Endothelial cell of umbilical vein (primary cell): ENCODE data around the gene POFUT2. TPM values are rescaled to one million over a fixed set of nuclear protein-coding genes. Genes with fewer than 3 reads are reported as not detected.

Experiments used
- BruUV-seq: library from RNA; stranded (reverse); fragments of 400-500 nt; replicated peaks from 2 replicates; lab custom pipeline; 2021; lab: Mats Ljungman, UMichigan
- CTCF ChIA-PET: fragments of 300-600, 350-600 bp; sonication (Branson Sonifier 250); formaldehyde crosslinking; loops from one replicate; lab custom pipeline; 2021; ENCODE audit warnings: antibody characterized with exemption, inconsistent platforms; lab: Charles Lee
- POLR2A ChIA-PET: fragments of 300-600, 350-600 bp; sonication (Branson Sonifier 250); formaldehyde crosslinking; loops from one replicate; lab custom pipeline; 2021; ENCODE audit warnings: antibody characterized with exemption, inconsistent platforms; lab: Charles Lee
- DNase-seq: peaks from one replicate; pipeline ENCODE4 v3.0.0-alpha.2; 2011; ENCODE audit warnings: low read depth, low spot score
- FAIRE-seq: peaks from 2 replicates; lab custom pipeline; 2011; peaks lifted over from hg19 to GRCh38; lab: Jason Lieb, UNC
- H2AFZ ChIP-seq: 2 replicates; pipeline ENCODE4 v1.6.0; 2012; ENCODE audit warnings: low read depth, low read length, control low read depth, inconsistent platforms
- H3K27ac ChIP-seq: 2 replicates; pipeline ENCODE4 v1.5.1; 2011; ENCODE audit warnings: low read depth, mild to moderate bottlenecking, control low read depth, low read length, moderate library complexity; ENCODE audit not compliant: insufficient read depth
- H3K27me3 ChIP-seq, 2 experiments: 2 replicates each; pipeline versions ENCODE4 v1.6.0 to v1.6.1; 2011; ENCODE audit warnings: low read length in 2 of 2, mixed read lengths in 1 of 2; ENCODE audit not compliant: control insufficient read depth in 2 of 2, insufficient read depth in 2 of 2
- H3K36me3 ChIP-seq, 2 experiments: 2 replicates in 1 of 2; 3 replicates in 1 of 2; pipeline ENCODE4 v1.5.1; 2011; ENCODE audit warnings: low read length in 2 of 2, mild to moderate bottlenecking in 1 of 2, moderate library complexity in 1 of 2; ENCODE audit not compliant: control insufficient read depth in 2 of 2, insufficient read depth in 2 of 2; ENCODE audit errors: extremely low read depth in 1 of 2
- H3K4me1 ChIP-seq: 3 replicates; pipeline ENCODE4 v1.5.1; 2011; ENCODE audit warnings: mild to moderate bottlenecking, low read length; ENCODE audit not compliant: control insufficient read depth, insufficient read depth; ENCODE audit errors: extremely low read depth
- H3K4me2 ChIP-seq: 2 replicates; pipeline ENCODE4 v1.6.1; 2011; ENCODE audit warnings: low read length, control low read depth, mixed read lengths; ENCODE audit not compliant: insufficient read depth
- H3K4me3 ChIP-seq, 3 experiments: fragments of 200-600 bp in 1 of 3; sonication (generic), shearing (Covaris generic) in 1 of 3; replicated peaks in 1 of 3; 2 replicates each; pipeline ENCODE4 v1.5.1; 2011 to 2016; ENCODE audit warnings: control low read depth in 3 of 3, low read length in 3 of 3, mild to moderate bottlenecking in 2 of 3, inconsistent platforms in 1 of 3, low read depth in 1 of 3, moderate library complexity in 1 of 3; ENCODE audit not compliant: insufficient read depth in 1 of 3
- H3K79me2 ChIP-seq: 2 replicates; pipeline ENCODE4 v1.6.0; 2012; ENCODE audit warnings: low read length, inconsistent platforms; ENCODE audit not compliant: control insufficient read depth, insufficient read depth
- H3K9ac ChIP-seq: replicated peaks from 2 replicates; pipeline ENCODE3; 2011; ENCODE audit warnings: low read length, control low read depth; ENCODE audit not compliant: insufficient read depth; ENCODE audit errors: extremely low read depth
- H3K9me1 ChIP-seq: replicated peaks from 3 replicates; pipeline ENCODE4 v1.6.0; 2011; ENCODE audit warnings: mild to moderate bottlenecking, low read length; ENCODE audit not compliant: control insufficient read depth, insufficient read depth; ENCODE audit errors: extremely low read depth
- H3K9me3 ChIP-seq: replicated peaks from 2 replicates; pipeline ENCODE4 v1.5.1; 2012; ENCODE audit warnings: low read length, inconsistent platforms; ENCODE audit not compliant: control insufficient read depth, insufficient read depth
- H4K20me1 ChIP-seq: replicated peaks from 2 replicates; pipeline ENCODE3; 2011; ENCODE audit warnings: mild to moderate bottlenecking, low read length; ENCODE audit not compliant: control insufficient read depth, insufficient read depth; ENCODE audit errors: extremely low read depth
- EZH2 ChIP-seq: IDR thresholded peaks from 2 replicates; pipeline ENCODE4 v1.6.1; 2012; ENCODE audit warnings: borderline replicate concordance, low read depth, mild to moderate bottlenecking, moderate library complexity, low read length, inconsistent platforms; ENCODE audit not compliant: severe bottlenecking
- FOS ChIP-seq: IDR thresholded peaks from 2 replicates; pipeline ENCODE4 v1.6.1; 2011; ENCODE audit warnings: mild to moderate bottlenecking, low read length, moderate library complexity, borderline replicate concordance; ENCODE audit not compliant: insufficient read depth
- GATA2 ChIP-seq: IDR thresholded peaks from 2 replicates; pipeline ENCODE4 v1.7.0; 2011; ENCODE audit warnings: low read depth, mild to moderate bottlenecking, moderate library complexity, mixed read lengths, low read length; ENCODE audit not compliant: insufficient read length, insufficient read depth
- JUN ChIP-seq: IDR thresholded peaks from 2 replicates; pipeline ENCODE4 v1.6.1; 2011; ENCODE audit warnings: borderline replicate concordance, low read depth; ENCODE audit not compliant: insufficient read length, insufficient read depth
- MYC ChIP-seq: IDR thresholded peaks from one replicate; pipeline ENCODE4 v1.6.1; 2011; ENCODE audit warnings: mild to moderate bottlenecking, low read depth, low read length
- POLR2A ChIP-seq: IDR thresholded peaks from 2 replicates; pipeline ENCODE4 v1.6.1; 2012; ENCODE audit warnings: low read depth, mild to moderate bottlenecking, control low read depth, low read length
- POLR2AphosphoS5 ChIP-seq: IDR thresholded peaks from 2 replicates; pipeline ENCODE4 v1.6.1; 2012; ENCODE audit warnings: low read depth, mild to moderate bottlenecking, control low read depth, low read length, moderate library complexity; ENCODE audit not compliant: insufficient read depth
- dilution Hi-C: fragments of 300-500 bp; cut with MboI; formaldehyde crosslinking; loops from one replicate; pipeline ENCODE4 v1.15.0; 2019; ENCODE audit warnings: low sequenced_read_pairs; ENCODE audit not compliant: extremely low pct_ligation_motif_present
- intact Hi-C: fragments of 100-400 bp; cut with micrococcal nuclease; formaldehyde crosslinking; loops from one replicate; pipeline ENCODE4 v1.10.0; 2022
- polyA plus RNA-seq, 4 experiments: library from polyadenylated mRNA; depleted of rRNA in 3 of 4; stranded (reverse) in 3 of 4; unstranded in 1 of 4; fragments of >200 nt; gene quantifications; 2 replicates each; pipeline versions ENCODE4 v1.2.1 to v1.2.3, GENCODE V29; 2011 to 2012; ENCODE audit warnings: missing spikeins in 1 of 4
- total RNA-seq: library from RNA; stranded (reverse); gene quantifications from 2 replicates; pipeline ENCODE4 v1.2.3, GENCODE V29; 2021
- TF ChIP-seq, protein P1 (sequence below): IDR thresholded peaks from 2 replicates; pipeline ENCODE4 v1.6.1; 2011; ENCODE audit not compliant: insufficient read depth, insufficient read length
- TF ChIP-seq, protein P2 (sequence below), 2 donors: IDR thresholded peaks; 1 replicate in 1 of 2; 2 replicates in 1 of 2; pipeline ENCODE4 v1.5.1; 2011; ENCODE audit warnings: low read length in 2 of 2, mild to moderate bottlenecking in 2 of 2, moderate library complexity in 2 of 2, control low read depth in 1 of 2, inconsistent platforms in 1 of 2, low read depth in 1 of 2; ENCODE audit not compliant: insufficient read depth in 1 of 2; ENCODE audit errors: extremely low read depth in 1 of 2

POFUT2 gene
- total and polyA plus RNA-seq, 2 donors (not counting 3 experiments of a cell fraction or from before 2014, with no cell fraction given), result 30.7 to 47.5 TPM

GRCh38 chr21:45220714-45221490, 66.8 kb downstream of the POFUT2 start:
- Histone ChIP-seq H2AFZ (no peak overlapping the region), H3K79me2 (no peaks in the 10 kb centered on the region), H3K4me3 (no peak overlapping the region), H3K36me3 (peaks cover 0 to 16% of the 10 kb centered on the region in 2 experiments), H3K27me3 (no peaks in the 10 kb centered on the region), H3K27ac (no peak overlapping the region), H3K9me1 (no peaks in the 10 kb centered on the region), H4K20me1 (no peaks in the 10 kb centered on the region), H3K9me3 (no peaks in the 10 kb centered on the region), H3K4me2 (no peak overlapping the region), H3K4me1 (no peaks in the 10 kb centered on the region), H3K9ac (no peak overlapping the region)
- DNase-seq, result no peak
- ChIA-PET POLR2A (no interaction called here), CTCF (interaction anchor here (0.7 to 1.5 kb wide), 2 partner anchors 8 to 38 kb away, joined by 3 read pairs; no protein-coding TSS in a partner anchor)
- BruUV-seq, result no TSS peak
- dilution Hi-C loops, result no loop called here
- intact Hi-C loops, result no loop called here
- TF ChIP-seq FOS, result no peak
- TF ChIP-seq JUN, result no peak
- TF ChIP-seq POLR2A, result no peak
- TF ChIP-seq, protein P1, sequence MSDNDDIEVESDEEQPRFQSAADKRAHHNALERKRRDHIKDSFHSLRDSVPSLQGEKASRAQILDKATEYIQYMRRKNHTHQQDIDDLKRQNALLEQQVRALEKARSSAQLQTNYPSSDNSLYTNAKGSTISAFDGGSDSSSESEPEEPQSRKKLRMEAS, result no peak
- no peak for TF ChIP-seq MYC
- TF ChIP-seq POLR2AphosphoS5, result no peak
- TF ChIP-seq GATA2, result no peak
- no peak for TF ChIP-seq EZH2
- TF ChIP-seq, protein P2, sequence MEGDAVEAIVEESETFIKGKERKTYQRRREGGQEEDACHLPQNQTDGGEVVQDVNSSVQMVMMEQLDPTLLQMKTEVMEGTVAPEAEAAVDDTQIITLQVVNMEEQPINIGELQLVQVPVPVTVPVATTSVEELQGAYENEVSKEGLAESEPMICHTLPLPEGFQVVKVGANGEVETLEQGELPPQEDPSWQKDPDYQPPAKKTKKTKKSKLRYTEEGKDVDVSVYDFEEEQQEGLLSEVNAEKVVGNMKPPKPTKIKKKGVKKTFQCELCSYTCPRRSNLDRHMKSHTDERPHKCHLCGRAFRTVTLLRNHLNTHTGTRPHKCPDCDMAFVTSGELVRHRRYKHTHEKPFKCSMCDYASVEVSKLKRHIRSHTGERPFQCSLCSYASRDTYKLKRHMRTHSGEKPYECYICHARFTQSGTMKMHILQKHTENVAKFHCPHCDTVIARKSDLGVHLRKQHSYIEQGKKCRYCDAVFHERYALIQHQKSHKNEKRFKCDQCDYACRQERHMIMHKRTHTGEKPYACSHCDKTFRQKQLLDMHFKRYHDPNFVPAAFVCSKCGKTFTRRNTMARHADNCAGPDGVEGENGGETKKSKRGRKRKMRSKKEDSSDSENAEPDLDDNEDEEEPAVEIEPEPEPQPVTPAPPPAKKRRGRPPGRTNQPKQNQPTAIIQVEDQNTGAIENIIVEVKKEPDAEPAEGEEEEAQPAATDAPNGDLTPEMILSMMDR (IDR thresholded peaks at IDR 0.05; ENCODE audit: extremely low read depth in 1 of 2, insufficient read depth in 1 of 2, low read depth in 1 of 2, low read length in 2 of 2), result no peak
- no peak for FAIRE-seq
